CD4-positive, alpha-beta T cell treated with Interleukin-2 at 100 ng/mL for 4 hours (primary cell): Measurements from ENCODE around the gene DAGLB.
A peak's percentile ranks its signal among the peaks of the same experiment; 100 is the strongest.
"Not testable (repeated sequence)": the region's sequence is repeated elsewhere in the genome, so short reads cannot be mapped to it uniquely, and the experiment has no call there.

Source experiments
- DNase-seq: peaks from one replicate; pipeline ENCODE4 v3.0.0-alpha.2; 2020; ENCODE audit warnings: low spot score

DAGLB gene

GRCh38 chr7:6447581-6448199 lies at the start of gene DAGLB:
Gene DAGLB, minus strand, starts transcription at chr7:6447954. Its CDS starts 112 bp downstream, at chr7:6447842.
- DNase-seq = peak; percentile 95

- DNase-seq = no peak
These were observed 49.8 kb upstream of the DAGLB start for GRCh38 chr7:6497637-6497905.

GRCh38 chr7:6496842-6497636 lies 49.3 kb upstream of the DAGLB start:
- DNase-seq = no peak

- DNase-seq = no peak
These were observed 48.0 kb upstream of the DAGLB start for GRCh38 chr7:6495597-6496262.

- no peak for DNase-seq
These were observed 46.6 kb upstream of the DAGLB start for GRCh38 chr7:6494365-6494764.

- DNase-seq = no peak
These were observed 43.4 kb upstream of the DAGLB start for GRCh38 chr7:6491194-6491593.

GRCh38 chr7:6489612-6490011 lies 41.9 kb upstream of the DAGLB start:
- DNase-seq = no peak

GRCh38 chr7:6487184-6487545 lies 39.4 kb upstream of the DAGLB start:
- DNase-seq = no peak

- no peak for DNase-seq
These were observed 38.9 kb upstream of the DAGLB start for GRCh38 chr7:6486438-6487183.

- DNase-seq = no peak
These were observed 35.0 kb upstream of the DAGLB start for GRCh38 chr7:6482743-6483119.

- no peak for DNase-seq
These were observed 34.6 kb upstream of the DAGLB start for GRCh38 chr7:6482307-6482706.

GRCh38 chr7:6481445-6481844 lies 33.7 kb upstream of the DAGLB start:
- no peak for DNase-seq

- no peak for DNase-seq
These were observed 32.5 kb upstream of the DAGLB start for GRCh38 chr7:6480323-6480660.

- peak; percentile 27 for DNase-seq
These were observed 31.3 kb upstream of the DAGLB start for GRCh38 chr7:6479067-6479466.

- DNase-seq = no peak
These were observed 30.4 kb upstream of the DAGLB start for GRCh38 chr7:6478186-6478585.

GRCh38 chr7:6477318-6477660 lies 29.5 kb upstream of the DAGLB start:
- DNase-seq = no peak

- DNase-seq = no peak
These were observed 29.0 kb upstream of the DAGLB start for GRCh38 chr7:6476596-6477317.

- no peak for DNase-seq
These were observed 27.9 kb upstream of the DAGLB start for GRCh38 chr7:6475433-6476186.

GRCh38 chr7:6465862-6466261 lies 18.1 kb upstream of the DAGLB start:
- DNase-seq = no peak

GRCh38 chr7:6463609-6464008 lies 15.9 kb upstream of the DAGLB start:
- not testable (repeated sequence) for DNase-seq

- DNase-seq = no peak
These were observed 14.3 kb upstream of the DAGLB start for GRCh38 chr7:6461946-6462550.
